Neural crest cell (in vitro differentiated cells): Measurements from ENCODE around the gene SPATA31C1. TPM values are rescaled to one million over a fixed set of nuclear protein-coding genes. Genes with fewer than 3 reads are reported as not detected.
"Not testable (repeated sequence)": the region's sequence is repeated elsewhere in the genome, so short reads cannot be mapped to it uniquely, and the experiment has no call there.

ENCODE experiments used
- DNase-seq: peaks from one replicate; pipeline ENCODE4 v3.0.0; 2021; ENCODE audit warnings: low read depth, mixed read lengths, low spot score
- H3K27ac Mint-ChIP-seq: one replicate; pipeline ENCODE4 v1.8.0; 2021; ENCODE audit warnings: mild to moderate bottlenecking, mixed read lengths; ENCODE audit not compliant: unreplicated experiment
- H3K27me3 Mint-ChIP-seq: 2 replicates; pipeline ENCODE4 v1.8.0; 2021; ENCODE audit warnings: low read depth, mild to moderate bottlenecking, mixed read lengths
- H3K36me3 Mint-ChIP-seq: 2 replicates; pipeline ENCODE4 v1.8.0; 2021; ENCODE audit warnings: low read depth, mild to moderate bottlenecking, mixed read lengths
- H3K4me1 Mint-ChIP-seq: 2 replicates; pipeline ENCODE4 v1.8.0; 2021; ENCODE audit warnings: mixed read lengths
- H3K4me3 Mint-ChIP-seq: one replicate; pipeline ENCODE4 v1.8.0; 2021; ENCODE audit warnings: mild to moderate bottlenecking, mixed read lengths
- H3K9me3 Mint-ChIP-seq: 2 replicates; pipeline ENCODE4 v1.8.0; 2021; ENCODE audit warnings: mixed read lengths
- total RNA-seq: library from RNA; stranded (reverse); gene quantifications from 2 replicates; pipeline ENCODE4 v1.2.1, GENCODE V29; 2021
- TF ChIP-seq, protein P1 (sequence below): fragments of 200-600 bp; sonication (generic); conservative IDR thresholded peaks from 2 replicates; pipeline ENCODE4 v1.5.0; 2021; ENCODE audit warnings: antibody characterized with exemption, mild to moderate bottlenecking

SPATA31C1 gene
- total RNA-seq, 1 donor from 2014 or later: 1.4 TPM

GRCh38 chr9:87909310-87910041 lies 8.3 kb upstream of the SPATA31C1 start:
- Mint-ChIP-seq H3K4me1 (no peaks in the 10 kb centered on the region), H3K27ac (no peak overlapping the region), H3K36me3 (no peaks in the 10 kb centered on the region), H3K27me3 (no peaks in the 10 kb centered on the region), H3K4me3 (no peak overlapping the region), H3K9me3 (no peaks in the 10 kb centered on the region)
- no peak for DNase-seq
- TF ChIP-seq, protein P1, sequence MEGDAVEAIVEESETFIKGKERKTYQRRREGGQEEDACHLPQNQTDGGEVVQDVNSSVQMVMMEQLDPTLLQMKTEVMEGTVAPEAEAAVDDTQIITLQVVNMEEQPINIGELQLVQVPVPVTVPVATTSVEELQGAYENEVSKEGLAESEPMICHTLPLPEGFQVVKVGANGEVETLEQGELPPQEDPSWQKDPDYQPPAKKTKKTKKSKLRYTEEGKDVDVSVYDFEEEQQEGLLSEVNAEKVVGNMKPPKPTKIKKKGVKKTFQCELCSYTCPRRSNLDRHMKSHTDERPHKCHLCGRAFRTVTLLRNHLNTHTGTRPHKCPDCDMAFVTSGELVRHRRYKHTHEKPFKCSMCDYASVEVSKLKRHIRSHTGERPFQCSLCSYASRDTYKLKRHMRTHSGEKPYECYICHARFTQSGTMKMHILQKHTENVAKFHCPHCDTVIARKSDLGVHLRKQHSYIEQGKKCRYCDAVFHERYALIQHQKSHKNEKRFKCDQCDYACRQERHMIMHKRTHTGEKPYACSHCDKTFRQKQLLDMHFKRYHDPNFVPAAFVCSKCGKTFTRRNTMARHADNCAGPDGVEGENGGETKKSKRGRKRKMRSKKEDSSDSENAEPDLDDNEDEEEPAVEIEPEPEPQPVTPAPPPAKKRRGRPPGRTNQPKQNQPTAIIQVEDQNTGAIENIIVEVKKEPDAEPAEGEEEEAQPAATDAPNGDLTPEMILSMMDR: no peak

DNA sequence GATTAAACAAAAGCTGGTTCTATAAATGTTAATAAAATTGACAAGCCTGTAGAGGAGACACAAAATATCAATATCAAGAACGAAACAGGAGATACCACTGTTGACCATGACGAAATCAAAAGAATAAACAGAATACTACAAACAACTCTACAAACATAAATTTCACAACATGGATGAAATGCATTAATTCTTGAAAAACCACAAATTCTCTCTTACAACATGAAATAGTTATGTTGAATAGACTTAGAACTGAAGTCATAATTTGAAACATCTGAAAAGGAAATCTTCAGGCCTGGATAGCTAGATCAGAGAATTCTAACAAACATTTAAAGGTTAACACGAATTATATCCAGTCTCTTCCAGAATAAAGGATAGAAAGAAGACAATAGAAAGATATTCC lies 6.9 kb upstream of the SPATA31C1 start:
- TF ChIP-seq, protein P1: no peak
- Mint-ChIP-seq H3K4me3 (no peak overlapping the region), H3K4me1 (no peaks in the 10 kb centered on the region), H3K9me3 (no peaks in the 10 kb centered on the region), H3K27ac (no peak overlapping the region), H3K36me3 (no peaks in the 10 kb centered on the region), H3K27me3 (no peaks in the 10 kb centered on the region)
- no peak for DNase-seq

- not testable (repeated sequence) for H3K36me3 Mint-ChIP-seq, H3K9me3 Mint-ChIP-seq, H3K27ac Mint-ChIP-seq, H3K27me3 Mint-ChIP-seq, H3K4me3 Mint-ChIP-seq, DNase-seq, H3K4me1 Mint-ChIP-seq
Measured at GRCh38 chr9:87919013-87919412, 1.3 kb downstream of the SPATA31C1 start.

DNA sequence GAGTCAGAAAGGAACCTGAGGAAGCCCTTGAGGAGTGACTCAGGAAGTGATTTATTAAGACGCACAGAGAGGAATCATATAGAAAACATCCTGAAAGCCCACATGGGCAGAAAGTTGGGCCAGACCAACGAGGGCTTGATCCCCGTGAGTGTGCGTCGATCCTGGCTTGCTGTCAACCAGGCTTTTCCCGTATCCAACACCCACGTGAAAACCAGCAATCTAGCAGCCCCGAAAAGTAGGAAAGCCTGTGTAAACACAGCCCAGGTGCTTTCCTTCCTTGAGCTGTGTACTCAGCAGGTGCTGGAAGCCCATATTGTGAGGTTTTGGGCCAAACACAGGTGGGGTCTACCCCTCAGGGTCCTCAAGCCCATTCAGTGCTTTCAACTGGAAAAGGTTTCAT lies 3.8 kb downstream of the SPATA31C1 start:
- H3K36me3 Mint-ChIP-seq, H3K9me3 Mint-ChIP-seq, H3K27me3 Mint-ChIP-seq, H3K4me3 Mint-ChIP-seq, H3K4me1 Mint-ChIP-seq, DNase-seq, H3K27ac Mint-ChIP-seq: not testable (repeated sequence)

DNA sequence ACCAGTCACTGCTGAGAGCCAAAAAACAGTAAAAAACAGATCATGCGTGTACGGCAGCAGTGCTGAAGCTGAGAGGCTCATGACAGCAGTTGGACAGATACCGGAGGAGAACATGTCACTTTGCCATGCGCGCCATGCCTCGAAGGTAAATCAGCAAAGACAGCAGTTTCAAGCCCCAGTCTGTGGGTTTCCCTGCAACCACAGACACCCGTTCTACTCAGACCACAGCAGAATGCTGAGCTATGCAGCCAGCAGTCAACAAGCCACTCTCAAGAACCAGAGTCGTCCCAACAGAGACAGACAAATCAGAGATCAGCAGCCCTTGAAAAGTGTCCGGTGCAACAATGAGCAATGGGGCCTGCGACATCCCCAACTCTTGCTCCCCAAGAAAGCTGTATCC lies 5.2 kb downstream of the SPATA31C1 start:
- H3K9me3 Mint-ChIP-seq, H3K36me3 Mint-ChIP-seq, DNase-seq, H3K27me3 Mint-ChIP-seq, H3K27ac Mint-ChIP-seq, H3K4me1 Mint-ChIP-seq, H3K4me3 Mint-ChIP-seq: not testable (repeated sequence)

- H3K27me3 Mint-ChIP-seq, DNase-seq, H3K36me3 Mint-ChIP-seq: not testable (repeated sequence)
Measured at GRCh38 chr9:87924851-87925250, 7.1 kb downstream of the SPATA31C1 start.

GRCh38 chr9:87929152-87929551 lies 11.4 kb downstream of the SPATA31C1 start:
- H3K27ac Mint-ChIP-seq, H3K9me3 Mint-ChIP-seq, H3K4me3 Mint-ChIP-seq, H3K4me1 Mint-ChIP-seq, H3K36me3 Mint-ChIP-seq, H3K27me3 Mint-ChIP-seq, DNase-seq: not testable (repeated sequence)

More at GRCh38 chr9:87924851-87925250, 7.1 kb downstream of the SPATA31C1 start:
- not testable (repeated sequence) for H3K4me1 Mint-ChIP-seq, H3K9me3 Mint-ChIP-seq, H3K4me3 Mint-ChIP-seq
- H3K27ac Mint-ChIP-seq: peak overlapping the region; percentile 62

GRCh38 chr9:87934444-87934843 lies 16.7 kb downstream of the SPATA31C1 start:
- not testable (repeated sequence) for H3K9me3 Mint-ChIP-seq

DNA sequence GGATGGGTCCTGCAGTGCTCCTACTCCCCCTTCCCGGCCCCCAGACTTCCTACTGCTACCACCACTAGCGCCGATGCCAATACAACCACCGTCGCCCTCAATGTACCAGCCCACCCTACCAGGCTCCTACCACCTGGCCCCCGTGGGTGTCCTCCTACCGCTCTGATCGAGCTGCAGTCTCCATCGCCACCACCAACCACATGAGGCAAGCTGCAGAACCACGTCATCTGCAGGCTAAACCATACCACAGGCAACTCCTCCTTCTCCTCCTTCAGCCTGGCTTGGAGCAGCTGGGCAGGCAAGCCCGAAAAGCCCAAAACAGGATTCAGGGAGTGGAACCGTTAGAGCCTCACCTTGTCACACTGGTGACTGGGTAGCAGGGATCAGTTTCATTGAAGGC lies 19.6 kb downstream of the SPATA31C1 start:
- H3K27ac Mint-ChIP-seq, H3K4me1 Mint-ChIP-seq, H3K36me3 Mint-ChIP-seq, H3K9me3 Mint-ChIP-seq, H3K4me3 Mint-ChIP-seq, H3K27me3 Mint-ChIP-seq, DNase-seq: not testable (repeated sequence)

More at GRCh38 chr9:87934444-87934843, 16.7 kb downstream of the SPATA31C1 start:
- not testable (repeated sequence) for H3K27me3 Mint-ChIP-seq, H3K4me3 Mint-ChIP-seq, H3K36me3 Mint-ChIP-seq, H3K27ac Mint-ChIP-seq, DNase-seq, H3K4me1 Mint-ChIP-seq

- H3K27me3 Mint-ChIP-seq, H3K4me3 Mint-ChIP-seq, H3K27ac Mint-ChIP-seq, DNase-seq, H3K4me1 Mint-ChIP-seq, H3K9me3 Mint-ChIP-seq, H3K36me3 Mint-ChIP-seq: not testable (repeated sequence)
Measured at GRCh38 chr9:87937918-87938317, 20.2 kb downstream of the SPATA31C1 start.

GRCh38 chr9:87938336-87938735 lies 20.6 kb downstream of the SPATA31C1 start:
- H3K36me3 Mint-ChIP-seq, H3K4me1 Mint-ChIP-seq, H3K27me3 Mint-ChIP-seq, DNase-seq, H3K9me3 Mint-ChIP-seq, H3K4me3 Mint-ChIP-seq, H3K27ac Mint-ChIP-seq: not testable (repeated sequence)

DNA sequence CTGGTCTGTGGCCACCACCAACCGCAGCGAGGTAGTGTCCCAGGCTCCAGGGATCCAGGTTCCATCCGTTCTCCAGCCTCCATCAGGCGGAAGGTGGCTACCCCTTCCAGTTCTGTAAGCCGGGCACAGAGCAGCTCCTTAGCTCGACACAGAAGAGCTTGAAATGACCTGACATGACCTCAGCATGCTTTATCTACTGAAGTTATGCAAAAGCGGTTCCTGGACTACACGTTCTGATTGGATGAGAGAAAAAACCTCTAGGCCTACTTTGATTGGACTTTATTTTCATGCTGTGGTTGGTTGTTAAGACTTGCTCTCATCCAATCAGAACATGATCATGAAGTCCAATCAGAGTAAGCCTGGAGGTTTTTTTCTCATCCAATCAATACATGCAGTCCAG lies 21.3 kb downstream of the SPATA31C1 start:
- H3K36me3 Mint-ChIP-seq, H3K27ac Mint-ChIP-seq, H3K9me3 Mint-ChIP-seq, DNase-seq, H3K4me3 Mint-ChIP-seq, H3K4me1 Mint-ChIP-seq, H3K27me3 Mint-ChIP-seq: not testable (repeated sequence)
